ENCODE measurements around the gene STON2. TPM values are rescaled to one million over a fixed set of nuclear protein-coding genes. Genes with fewer than 3 reads are reported as not detected.

The STON2 gene
- total RNA-seq, 1 donor = 3.3 TPM

GRCh38 chr14:81408595-81408994, 8.5 kb upstream of the STON2 start:
- no peak overlapping the region for H3K4me3 ChIP-seq (ENCODE audit: low read depth, low read length)
- TF ChIP-seq, protein P1, sequence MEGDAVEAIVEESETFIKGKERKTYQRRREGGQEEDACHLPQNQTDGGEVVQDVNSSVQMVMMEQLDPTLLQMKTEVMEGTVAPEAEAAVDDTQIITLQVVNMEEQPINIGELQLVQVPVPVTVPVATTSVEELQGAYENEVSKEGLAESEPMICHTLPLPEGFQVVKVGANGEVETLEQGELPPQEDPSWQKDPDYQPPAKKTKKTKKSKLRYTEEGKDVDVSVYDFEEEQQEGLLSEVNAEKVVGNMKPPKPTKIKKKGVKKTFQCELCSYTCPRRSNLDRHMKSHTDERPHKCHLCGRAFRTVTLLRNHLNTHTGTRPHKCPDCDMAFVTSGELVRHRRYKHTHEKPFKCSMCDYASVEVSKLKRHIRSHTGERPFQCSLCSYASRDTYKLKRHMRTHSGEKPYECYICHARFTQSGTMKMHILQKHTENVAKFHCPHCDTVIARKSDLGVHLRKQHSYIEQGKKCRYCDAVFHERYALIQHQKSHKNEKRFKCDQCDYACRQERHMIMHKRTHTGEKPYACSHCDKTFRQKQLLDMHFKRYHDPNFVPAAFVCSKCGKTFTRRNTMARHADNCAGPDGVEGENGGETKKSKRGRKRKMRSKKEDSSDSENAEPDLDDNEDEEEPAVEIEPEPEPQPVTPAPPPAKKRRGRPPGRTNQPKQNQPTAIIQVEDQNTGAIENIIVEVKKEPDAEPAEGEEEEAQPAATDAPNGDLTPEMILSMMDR (IDR thresholded peaks at IDR 0.05; ENCODE audit: insufficient read depth, low read length) = no peak

GRCh38 chr14:81406863-81407262, 6.7 kb upstream of the STON2 start:
- DNase-seq (ENCODE audit: low read depth) = peak; percentile 27
- TF ChIP-seq, protein P1 (IDR thresholded peaks at IDR 0.05; ENCODE audit: insufficient read depth, low read length) = no peak

More at GRCh38 chr14:81408595-81408994, 8.5 kb upstream of the STON2 start:
- no peak for DNase-seq (ENCODE audit: low read depth)

DNA sequence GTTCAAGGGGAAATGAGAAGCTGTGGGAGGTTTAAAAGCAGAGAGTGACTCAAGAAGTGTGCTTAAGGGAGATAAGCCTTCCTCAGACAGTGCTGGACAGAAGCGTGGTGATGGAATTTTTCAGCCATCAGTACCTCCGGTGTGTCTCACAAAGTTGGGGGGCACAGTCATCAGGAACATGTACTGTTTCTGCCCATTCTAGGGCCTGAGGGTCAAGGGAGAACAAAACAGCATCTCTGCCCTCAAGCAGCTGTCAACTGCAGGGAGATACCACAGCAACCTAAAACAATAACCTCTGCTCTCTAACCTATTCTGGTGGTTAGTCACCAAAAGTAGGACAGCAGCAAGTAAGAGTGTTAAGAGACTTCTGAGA, 2.0 kb upstream of the STON2 start:
- H3K4me3 ChIP-seq (ENCODE audit: low read depth, low read length) = no peak overlapping the region
- TF ChIP-seq, protein P1 (IDR thresholded peaks at IDR 0.05; ENCODE audit: insufficient read depth, low read length) = no peak
- peak; percentile 48 for DNase-seq (ENCODE audit: low read depth)

More at GRCh38 chr14:81406863-81407262, 6.7 kb upstream of the STON2 start:
- no peak overlapping the region for H3K4me3 ChIP-seq (ENCODE audit: low read depth, low read length)

DNA sequence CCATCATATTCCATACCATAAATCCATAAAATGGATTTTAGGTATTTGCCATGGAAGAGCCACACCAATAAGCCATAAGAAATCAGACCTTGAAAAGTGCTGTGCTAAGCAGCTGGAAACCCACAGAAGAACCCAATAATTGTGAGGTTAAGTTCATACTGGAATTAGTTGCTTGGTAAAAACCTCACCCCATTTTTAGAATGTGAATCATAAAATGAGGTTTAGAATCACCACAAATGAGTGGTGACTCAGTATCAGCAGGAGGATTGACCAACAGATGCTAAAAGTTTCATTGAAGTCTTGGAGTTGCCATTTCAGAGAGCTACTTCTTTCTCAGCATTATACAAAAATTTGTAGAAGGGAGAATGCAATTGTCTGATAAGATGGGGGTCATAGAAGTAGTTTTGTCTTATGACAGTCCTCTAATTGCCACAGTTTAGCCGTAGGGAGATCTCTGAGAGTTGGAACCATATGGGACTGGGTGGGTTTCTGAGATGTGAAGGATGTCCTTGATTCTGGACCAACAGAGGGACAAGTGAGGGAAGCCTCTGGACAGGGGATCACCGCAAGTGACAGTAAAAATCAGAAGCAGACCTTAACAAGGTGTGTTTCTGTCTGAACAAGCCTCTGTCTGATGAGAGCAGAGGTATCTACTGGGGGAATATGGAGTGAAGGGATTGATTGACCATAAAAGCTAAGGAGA, 1.4 kb upstream of the STON2 start:
- no peak overlapping the region for H3K4me3 ChIP-seq (ENCODE audit: low read depth, low read length)
- DNase-seq (ENCODE audit: low read depth) = peak; percentile 94

DNA sequence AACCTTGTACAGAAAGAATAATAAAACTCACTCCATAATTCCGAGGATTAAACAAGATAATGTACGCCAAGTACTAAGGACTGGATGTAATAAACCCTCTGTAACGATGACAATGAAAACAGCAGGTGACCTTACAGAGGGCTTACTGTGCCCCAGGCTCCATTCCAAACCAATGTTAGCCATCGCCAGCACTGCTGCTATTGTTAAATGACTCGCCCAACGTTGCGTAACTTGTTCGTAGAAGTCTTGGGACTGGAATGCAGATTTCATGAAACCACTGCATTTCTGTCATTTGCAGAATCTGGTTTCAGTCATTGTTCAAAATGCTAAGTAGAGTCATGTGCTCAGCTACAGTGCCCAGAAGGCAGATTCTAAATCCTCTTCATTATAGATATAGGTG, 728 bp upstream of the STON2 start:
- peak; percentile 99 for DNase-seq (ENCODE audit: low read depth)
- TF ChIP-seq, protein P1 (IDR thresholded peaks at IDR 0.05; ENCODE audit: insufficient read depth, low read length) = no peak
- no peak overlapping the region for H3K4me3 ChIP-seq (ENCODE audit: low read depth, low read length)

More for the DNA sequence above, 1.4 kb upstream of the STON2 start:
- TF ChIP-seq, protein P1 (IDR thresholded peaks at IDR 0.05; ENCODE audit: insufficient read depth, low read length) = no peak

DNA sequence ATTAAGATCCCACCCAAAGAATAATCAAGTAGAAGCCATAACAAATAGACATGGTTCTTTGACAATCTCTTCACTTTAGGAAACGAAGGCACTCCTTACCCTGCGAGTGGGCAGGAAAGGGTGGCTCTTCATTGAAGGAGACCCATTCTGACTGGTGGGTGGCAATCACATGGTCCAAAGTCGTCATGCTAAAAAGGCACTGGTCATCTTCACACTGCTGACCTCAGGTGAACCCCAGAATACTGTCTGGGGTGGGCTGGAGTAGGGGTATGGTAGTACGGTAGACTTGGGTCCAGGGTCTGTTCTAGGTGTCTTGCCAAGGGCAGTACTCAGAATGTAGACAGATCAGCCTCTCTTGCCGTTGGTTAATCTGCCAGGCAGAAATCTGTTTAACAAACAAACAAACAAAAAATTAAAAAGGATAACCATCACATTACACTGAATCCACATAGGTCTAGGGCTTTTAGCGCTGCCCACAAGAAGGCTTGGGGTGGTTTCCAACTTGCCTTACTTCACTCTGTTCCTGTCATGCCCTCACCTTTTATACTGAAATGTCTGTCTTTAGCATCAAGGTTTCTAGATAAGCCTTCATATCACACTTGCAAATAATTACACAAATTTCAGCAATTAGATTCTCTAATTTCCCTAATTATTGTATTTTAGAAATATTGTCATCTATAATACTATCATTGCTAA, 1.8 kb downstream of the STON2 start:
- H3K4me3 ChIP-seq (ENCODE audit: low read depth, low read length) = no peak overlapping the region
- TF ChIP-seq, protein P1 (IDR thresholded peaks at IDR 0.05; ENCODE audit: insufficient read depth, low read length) = no peak
- no peak for DNase-seq (ENCODE audit: low read depth)

Measured in fibroblast of the aortic adventitia (primary cell).